GM12875 (cell line): ENCODE results near the gene CCDC50.

Experiments used
- H3K4me3 ChIP-seq: one replicate; pipeline ENCODE4 v1.5.1; 2011; ENCODE audit warnings: low read depth, low read length, control low read depth
- CTCF ChIP-seq: IDR thresholded peaks from 2 replicates; pipeline ENCODE4 v1.5.1; 2011; ENCODE audit warnings: low read depth, mild to moderate bottlenecking, control low read depth, inconsistent platforms, low read length, moderate library complexity, borderline replicate concordance; ENCODE audit not compliant: insufficient read depth

CCDC50 gene

GRCh38 chr3:191378142-191378812, 49.1 kb downstream of the CCDC50 start:
- no peak overlapping the region for H3K4me3 ChIP-seq
- no peak for TF ChIP-seq CTCF

GRCh38 chr3:191379446-191379845, 50.3 kb downstream of the CCDC50 start:
- TF ChIP-seq CTCF, result no peak
- H3K4me3 ChIP-seq, result no peak overlapping the region

- TF ChIP-seq CTCF, result no peak
- no peak overlapping the region for H3K4me3 ChIP-seq
These were observed 50.8 kb downstream of the CCDC50 start for GRCh38 chr3:191380001-191380400.

- no peak for TF ChIP-seq CTCF
- no peak overlapping the region for H3K4me3 ChIP-seq
These were observed 52.1 kb downstream of the CCDC50 start for GRCh38 chr3:191381303-191381702.

- H3K4me3 ChIP-seq, result no peak overlapping the region
- TF ChIP-seq CTCF, result no peak
These were observed 53.5 kb downstream of the CCDC50 start for GRCh38 chr3:191382661-191383060.

GRCh38 chr3:191383124-191383523, 53.9 kb downstream of the CCDC50 start:
- TF ChIP-seq CTCF, result no peak
- H3K4me3 ChIP-seq, result no peak overlapping the region

- no peak overlapping the region for H3K4me3 ChIP-seq
- TF ChIP-seq CTCF, result no peak
These were observed 55.9 kb downstream of the CCDC50 start for GRCh38 chr3:191385101-191385500.
